Astrocyte (in vitro differentiated cells and primary cell): ENCODE data around the gene KLHL30. TPM values are rescaled to one million over a fixed set of nuclear protein-coding genes. Genes with fewer than 3 reads are reported as not detected.

ENCODE experiments used
- DNase-seq: peaks from one replicate; pipeline ENCODE4 v3.0.0-alpha.2; 2010; ENCODE audit warnings: low read depth
- FAIRE-seq: peaks from 2 replicates; lab custom pipeline; 2011; peaks lifted over from hg19 to GRCh38; lab: Jason Lieb, UNC
- H2AFZ ChIP-seq: 2 replicates; pipeline ENCODE4 v1.6.0; 2012; ENCODE audit warnings: low read depth, low read length, inconsistent platforms
- H3K27ac ChIP-seq: 2 replicates; pipeline ENCODE4 v1.5.1; 2011; ENCODE audit warnings: low read depth, low read length, inconsistent platforms
- H3K27me3 ChIP-seq: 2 replicates; pipeline ENCODE4 v1.6.0; 2011; ENCODE audit warnings: low read length, inconsistent platforms; ENCODE audit not compliant: insufficient read depth
- H3K36me3 ChIP-seq: 2 replicates; pipeline ENCODE4 v1.5.1; 2011; ENCODE audit warnings: low read length, inconsistent platforms; ENCODE audit not compliant: insufficient read depth
- H3K4me1 ChIP-seq: 2 replicates; pipeline ENCODE4 v1.5.1; 2011; ENCODE audit warnings: low read length, inconsistent platforms; ENCODE audit not compliant: insufficient read depth
- H3K4me2 ChIP-seq: 2 replicates; pipeline ENCODE4 v1.6.0; 2012; ENCODE audit warnings: low read length, inconsistent platforms
- H3K4me3 ChIP-seq: 2 replicates; pipeline ENCODE4 v1.5.1; 2011; ENCODE audit warnings: low read depth, mild to moderate bottlenecking, low read length, inconsistent platforms; ENCODE audit not compliant: insufficient read depth
- H3K79me2 ChIP-seq: 2 replicates; pipeline ENCODE4 v1.6.0; 2012; ENCODE audit warnings: mild to moderate bottlenecking, low read length, inconsistent platforms; ENCODE audit not compliant: insufficient read depth
- H3K9ac ChIP-seq: 2 replicates; pipeline ENCODE4 v1.6.0; 2012; ENCODE audit warnings: mild to moderate bottlenecking, low read length, inconsistent platforms
- H3K9me3 ChIP-seq: 2 replicates; pipeline ENCODE4 v1.5.1; 2012; ENCODE audit warnings: low read depth, mild to moderate bottlenecking, low read length, inconsistent platforms; ENCODE audit not compliant: insufficient read depth
- H4K20me1 ChIP-seq: 2 replicates; pipeline ENCODE4 v1.6.0; 2012; ENCODE audit warnings: low read length, inconsistent platforms; ENCODE audit not compliant: insufficient read depth
- H3K27ac Mint-ChIP-seq: one replicate; pipeline ENCODE4 v1.8.0; 2021; ENCODE audit warnings: mild to moderate bottlenecking, mixed read lengths; ENCODE audit not compliant: unreplicated experiment
- H3K27me3 Mint-ChIP-seq: one replicate; pipeline ENCODE4 v1.8.0; 2021; ENCODE audit warnings: low read depth, mixed read lengths; ENCODE audit not compliant: unreplicated experiment
- H3K36me3 Mint-ChIP-seq: one replicate; pipeline ENCODE4 v1.8.0; 2021; ENCODE audit warnings: low read depth, mixed read lengths; ENCODE audit not compliant: unreplicated experiment
- H3K4me1 Mint-ChIP-seq: one replicate; pipeline ENCODE4 v1.8.0; 2021; ENCODE audit warnings: low read depth, mixed read lengths; ENCODE audit not compliant: unreplicated experiment
- H3K4me3 Mint-ChIP-seq: one replicate; pipeline ENCODE4 v1.8.0; 2021; ENCODE audit warnings: mild to moderate bottlenecking, moderate library complexity, mixed read lengths; ENCODE audit not compliant: unreplicated experiment
- H3K9me3 Mint-ChIP-seq: one replicate; pipeline ENCODE4 v1.8.0; 2021; ENCODE audit warnings: mild to moderate bottlenecking, mixed read lengths; ENCODE audit not compliant: unreplicated experiment
- CTCF ChIP-seq: IDR thresholded peaks from 2 replicates; pipeline ENCODE4 v1.5.1; 2011; ENCODE audit warnings: low read depth, mild to moderate bottlenecking, inconsistent platforms, low read length, moderate library complexity; ENCODE audit not compliant: insufficient read depth
- EZH2 ChIP-seq: IDR thresholded peaks from 2 replicates; pipeline ENCODE4 v1.6.1; 2012; ENCODE audit warnings: mild to moderate bottlenecking, low read length, inconsistent platforms; ENCODE audit not compliant: insufficient read depth
- total RNA-seq: library from RNA; stranded (reverse); gene quantifications from 2 replicates; pipeline ENCODE4 v1.2.1, GENCODE V29; 2021

The KLHL30 gene
- total RNA-seq, 1 donor from 2014 or later, result 0.59 TPM

- Histone ChIP-seq H3K9me3 (no peaks in the 10 kb centered on the region), H3K27ac (no peak overlapping the region), H3K9ac (peak overlapping the region; percentile 46), H3K27me3 (no peaks in the 10 kb centered on the region), H3K79me2 (peaks cover 5% of the 10 kb centered on the region), H3K4me3 (peak overlapping the region; percentile 46), H3K4me1 (peaks cover 35% of the 10 kb centered on the region), H4K20me1 (no peaks in the 10 kb centered on the region), H2AFZ (peak overlapping the region; percentile 50), H3K36me3 (no peaks in the 10 kb centered on the region), H3K4me2 (peak overlapping the region; percentile 85)
- FAIRE-seq, result no peak
- Mint-ChIP-seq H3K36me3 (peaks cover 14% of the 10 kb centered on the region), H3K27me3 (peaks cover 26% of the 10 kb centered on the region), H3K9me3 (no peaks in the 10 kb centered on the region), H3K4me1 (peaks cover 10% of the 10 kb centered on the region), H3K4me3 (no peak overlapping the region), H3K27ac (no peak overlapping the region)
- no peak for TF ChIP-seq EZH2
- no peak for TF ChIP-seq CTCF
- DNase-seq, result no peak
Measured at GRCh38 chr2:238163481-238164198, 25.2 kb downstream of the KLHL30 start.

- Histone ChIP-seq H3K9me3 (no peaks in the 10 kb centered on the region), H3K36me3 (no peaks in the 10 kb centered on the region), H3K4me2 (no peak overlapping the region), H3K4me3 (no peak overlapping the region), H3K27me3 (no peaks in the 10 kb centered on the region), H2AFZ (no peak overlapping the region), H4K20me1 (no peaks in the 10 kb centered on the region), H3K79me2 (peaks cover 5% of the 10 kb centered on the region), H3K27ac (no peak overlapping the region), H3K4me1 (peaks cover 42% of the 10 kb centered on the region), H3K9ac (no peak overlapping the region)
- no peak for DNase-seq
- FAIRE-seq, result no peak
- Mint-ChIP-seq H3K36me3 (peaks cover 14% of the 10 kb centered on the region), H3K27ac (peak overlapping the region; percentile 53), H3K4me3 (peak overlapping the region; percentile 20), H3K4me1 (peaks cover 22% of the 10 kb centered on the region), H3K27me3 (peaks cover 21% of the 10 kb centered on the region), H3K9me3 (no peaks in the 10 kb centered on the region)
- TF ChIP-seq EZH2 (no peak), CTCF (no peak)
Measured at GRCh38 chr2:238164906-238165287, 26.4 kb downstream of the KLHL30 start.

- Histone ChIP-seq H3K79me2 (peaks cover 5% of the 10 kb centered on the region), H3K9ac (no peak overlapping the region), H3K27ac (no peak overlapping the region), H4K20me1 (no peaks in the 10 kb centered on the region), H3K27me3 (no peaks in the 10 kb centered on the region), H3K4me1 (peaks cover 48% of the 10 kb centered on the region), H3K9me3 (no peaks in the 10 kb centered on the region), H3K4me2 (no peak overlapping the region), H2AFZ (no peak overlapping the region), H3K4me3 (no peak overlapping the region), H3K36me3 (no peaks in the 10 kb centered on the region)
- peaks cover 26% of the 10 kb centered on the region for H3K4me1 Mint-ChIP-seq
- DNase-seq (no peak), FAIRE-seq (no peak)
- no peak overlapping the region for H3K4me3 Mint-ChIP-seq
- H3K27ac Mint-ChIP-seq, result no peak overlapping the region
- no peaks in the 10 kb centered on the region for H3K9me3 Mint-ChIP-seq
- peaks cover 17% of the 10 kb centered on the region for H3K36me3 Mint-ChIP-seq
- TF ChIP-seq CTCF (no peak), EZH2 (no peak)
- H3K27me3 Mint-ChIP-seq, result peaks cover 21% of the 10 kb centered on the region
Measured at GRCh38 chr2:238165288-238165921, 26.9 kb downstream of the KLHL30 start.
